HG03558 (cell line): ENCODE results near the gene NOL4L.
"Not testable (repeated sequence)": the region's sequence is repeated elsewhere in the genome, so short reads cannot be mapped to it uniquely, and the experiment has no call there.

Source experiments
- ATAC-seq: cut with Tn5 transposase; IDR thresholded peaks from one replicate; pipeline ENCODE4 v1.9.1; 2021; ENCODE audit warnings: moderate number of reproducible peaks; ENCODE audit not compliant: unreplicated experiment; ENCODE audit errors: extremely low read depth

Gene NOL4L

GRCh38 chr20:32474967-32475811, 109.9 kb downstream of the NOL4L start:
- no peak for ATAC-seq

DNA sequence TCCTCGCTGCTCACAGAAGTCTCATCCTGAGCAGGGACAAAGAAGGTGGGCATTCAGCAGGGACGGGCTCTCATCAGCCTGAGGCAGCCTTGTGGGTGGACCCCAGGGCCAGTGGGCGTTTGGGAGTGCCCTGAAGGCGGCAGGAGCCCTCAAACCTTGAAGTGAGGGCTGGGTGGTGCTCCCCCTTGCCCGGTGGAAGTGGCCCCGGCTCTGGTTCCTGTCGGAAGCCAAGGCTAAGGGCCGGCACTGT, 110.5 kb downstream of the NOL4L start:
- ATAC-seq: no peak

DNA sequence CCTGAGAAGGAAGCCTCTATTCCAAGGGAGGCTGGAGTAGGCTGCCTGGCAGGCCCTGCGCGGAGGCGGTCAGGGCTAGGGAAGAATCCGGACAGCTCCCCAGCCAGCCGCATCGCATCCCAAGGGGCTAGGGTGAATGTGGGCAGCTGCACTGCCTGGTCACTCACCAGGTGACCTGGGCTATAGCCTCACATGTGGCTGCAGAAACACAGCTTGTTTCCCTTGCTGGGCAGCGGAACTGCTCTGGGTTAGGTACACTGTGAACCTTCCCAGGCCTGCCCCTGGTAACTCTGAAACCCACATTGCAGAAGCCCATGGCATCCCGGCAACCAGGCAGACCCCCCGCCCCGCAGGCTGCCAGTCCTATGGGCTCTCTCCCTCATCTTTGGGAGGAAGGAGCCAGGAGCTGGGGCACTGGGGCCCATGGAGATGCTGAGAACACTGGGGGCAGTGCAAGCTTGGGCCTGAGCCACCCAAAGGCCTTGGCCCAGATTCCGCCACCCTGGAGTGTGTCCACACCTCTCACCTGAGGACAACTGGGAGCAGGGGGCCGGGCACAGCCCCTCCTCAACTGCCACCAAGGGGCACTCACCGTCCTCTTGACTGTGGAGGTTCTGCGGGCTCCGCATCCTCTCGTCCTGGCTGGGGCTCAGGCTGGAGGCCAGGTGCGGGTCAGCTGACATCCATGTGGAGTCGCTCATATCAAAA, 111.0 kb downstream of the NOL4L start:
- ATAC-seq: no peak

DNA sequence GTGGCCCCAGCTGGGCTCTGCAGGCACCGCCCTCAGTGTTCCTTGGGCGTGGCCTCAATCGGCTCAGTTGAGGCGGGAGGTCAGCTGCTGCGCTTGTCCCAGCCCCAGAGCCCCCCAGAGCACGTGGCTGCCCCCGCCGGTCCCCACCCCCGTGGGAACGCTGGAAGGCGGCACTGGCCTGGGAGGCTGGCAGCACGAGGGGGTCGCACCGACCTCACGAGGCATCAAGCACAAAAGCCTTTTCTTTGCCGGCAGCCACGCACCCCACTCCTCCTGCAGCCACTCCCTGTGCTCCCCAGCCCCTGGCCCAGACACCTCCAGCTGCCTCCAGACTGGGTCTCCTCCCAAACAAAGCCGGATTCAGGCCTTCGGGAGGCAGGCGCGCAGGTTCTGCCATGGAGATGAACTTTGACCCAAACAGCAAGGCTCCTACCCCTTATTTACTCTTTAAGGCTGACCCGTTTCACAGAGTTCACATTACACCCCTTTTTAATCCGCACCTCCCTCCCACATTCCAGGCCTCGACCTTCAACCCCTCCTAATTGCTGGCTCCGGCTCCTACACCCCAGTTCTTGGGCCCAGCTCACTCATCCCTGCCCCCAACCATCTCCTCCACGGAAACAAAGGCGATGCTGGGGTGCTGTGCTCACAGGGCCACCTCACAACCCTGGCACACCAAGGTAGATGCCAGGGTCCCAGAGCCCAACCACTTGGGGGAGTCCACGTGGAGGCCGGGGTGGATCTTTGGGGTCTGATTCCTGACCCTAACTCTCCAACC, 111.7 kb downstream of the NOL4L start:
- ATAC-seq: no peak

DNA sequence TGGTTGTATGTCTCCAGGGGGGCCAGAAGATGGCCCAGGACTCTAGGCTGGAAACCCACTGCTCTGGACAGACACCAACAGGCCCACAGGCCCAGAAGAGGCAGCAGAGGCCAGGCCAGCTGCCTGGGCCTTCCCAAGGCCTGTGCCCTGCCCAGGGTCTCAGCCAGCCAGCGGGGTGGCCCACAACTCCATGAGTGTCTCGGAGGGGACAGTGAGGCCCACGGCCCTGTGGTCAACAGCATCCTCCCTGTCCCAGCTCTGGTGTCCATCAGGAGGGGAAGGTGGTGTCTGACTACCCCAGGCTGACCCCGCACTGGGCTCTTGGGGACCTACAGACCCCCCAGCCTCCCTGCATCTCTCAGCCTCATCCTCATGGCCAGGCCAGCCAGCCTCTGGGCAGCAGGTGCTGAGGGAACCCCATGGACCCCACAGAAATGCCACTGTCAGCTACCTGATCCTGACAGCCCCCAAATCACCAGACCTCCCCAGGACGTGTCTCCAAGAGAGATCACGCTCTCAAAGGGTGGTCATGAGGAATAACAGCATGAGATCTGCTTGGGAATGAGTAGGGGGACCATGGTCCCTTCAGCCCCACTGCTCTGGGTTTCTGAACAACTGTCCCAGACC, 112.4 kb downstream of the NOL4L start:
- no peak for ATAC-seq

DNA sequence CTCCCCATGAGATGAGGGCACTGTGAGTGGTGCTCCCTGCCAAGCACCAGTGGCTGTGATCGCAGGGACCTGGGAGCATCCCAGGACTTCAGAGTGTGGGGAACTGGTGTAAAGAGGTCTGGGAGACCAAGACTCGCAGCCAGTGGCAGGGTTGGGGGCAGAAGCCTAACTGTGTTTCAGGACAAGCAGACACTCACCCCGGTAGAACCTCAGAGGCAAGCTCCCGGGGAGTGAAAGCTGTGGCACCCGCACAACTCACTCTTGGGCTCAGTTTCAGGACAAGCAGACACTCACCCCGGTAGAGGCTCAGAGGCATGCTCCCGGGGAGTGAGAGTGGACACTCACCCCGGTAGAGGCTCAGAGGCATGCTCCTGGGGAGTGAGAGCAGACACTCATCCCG, 114.2 kb downstream of the NOL4L start:
- ATAC-seq: no peak

DNA sequence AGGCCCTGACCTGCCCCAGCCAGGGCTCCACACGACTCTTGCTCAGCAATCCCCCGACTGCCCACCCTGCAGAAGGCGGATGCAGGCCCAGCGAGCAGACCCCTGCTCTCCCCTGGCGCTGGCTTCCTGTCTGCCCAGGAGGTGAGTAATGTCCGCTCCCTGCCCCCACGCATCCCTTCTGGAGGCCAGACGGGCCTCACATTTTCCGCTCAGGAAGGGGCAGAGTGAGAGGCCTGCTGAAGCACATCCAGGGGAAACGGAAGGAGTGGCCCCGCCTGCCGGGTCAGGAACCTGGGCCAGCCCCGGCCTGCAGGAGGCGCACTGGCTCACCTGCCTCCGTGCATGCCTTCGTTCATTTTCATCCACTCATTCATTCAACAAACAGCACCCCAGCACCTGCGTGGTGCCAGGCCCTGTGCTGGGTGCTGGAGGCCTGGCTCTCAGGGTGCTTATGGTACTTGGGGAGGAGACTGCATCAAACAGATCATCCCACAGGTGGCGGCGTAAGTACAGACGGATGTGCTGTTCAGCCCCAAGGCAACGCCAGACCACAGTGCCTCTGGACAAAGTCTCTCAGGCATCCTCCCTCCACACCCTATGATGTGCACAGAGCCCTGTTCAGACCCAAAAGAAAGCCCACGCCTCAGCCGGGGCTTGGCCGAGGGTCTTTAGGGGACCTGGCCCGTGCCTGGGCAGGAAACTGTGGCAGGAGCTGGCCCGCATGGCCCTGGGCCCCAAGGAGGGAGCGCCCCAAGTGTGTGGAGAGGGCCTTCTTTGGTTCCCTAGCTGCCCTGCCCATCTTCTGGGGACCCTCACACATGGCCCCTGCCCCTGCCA, 114.9 kb downstream of the NOL4L start:
- ATAC-seq: no peak

DNA sequence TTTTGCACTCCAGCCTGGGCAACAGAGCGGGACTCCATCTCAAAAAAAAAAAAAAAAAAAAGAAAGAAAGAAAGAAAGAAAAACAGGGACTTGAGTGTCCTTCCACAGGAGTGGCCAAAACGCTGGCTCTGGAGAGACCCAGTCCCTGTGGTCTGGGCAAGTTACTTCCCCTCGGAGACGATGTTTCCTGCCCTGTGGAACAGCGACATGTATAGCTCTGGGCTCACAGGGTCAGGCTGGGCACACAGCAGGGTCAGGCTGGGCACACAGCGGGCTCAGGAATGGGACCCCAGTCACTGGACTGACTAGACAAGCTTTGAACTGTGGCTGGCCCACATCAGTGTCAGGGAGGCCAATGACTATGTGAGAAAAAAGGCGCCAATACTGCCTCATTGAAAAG, 116.3 kb downstream of the NOL4L start:
- no peak for ATAC-seq

GRCh38 chr20:32468313-32468640, 116.9 kb downstream of the NOL4L start:
- no peak for ATAC-seq

DNA sequence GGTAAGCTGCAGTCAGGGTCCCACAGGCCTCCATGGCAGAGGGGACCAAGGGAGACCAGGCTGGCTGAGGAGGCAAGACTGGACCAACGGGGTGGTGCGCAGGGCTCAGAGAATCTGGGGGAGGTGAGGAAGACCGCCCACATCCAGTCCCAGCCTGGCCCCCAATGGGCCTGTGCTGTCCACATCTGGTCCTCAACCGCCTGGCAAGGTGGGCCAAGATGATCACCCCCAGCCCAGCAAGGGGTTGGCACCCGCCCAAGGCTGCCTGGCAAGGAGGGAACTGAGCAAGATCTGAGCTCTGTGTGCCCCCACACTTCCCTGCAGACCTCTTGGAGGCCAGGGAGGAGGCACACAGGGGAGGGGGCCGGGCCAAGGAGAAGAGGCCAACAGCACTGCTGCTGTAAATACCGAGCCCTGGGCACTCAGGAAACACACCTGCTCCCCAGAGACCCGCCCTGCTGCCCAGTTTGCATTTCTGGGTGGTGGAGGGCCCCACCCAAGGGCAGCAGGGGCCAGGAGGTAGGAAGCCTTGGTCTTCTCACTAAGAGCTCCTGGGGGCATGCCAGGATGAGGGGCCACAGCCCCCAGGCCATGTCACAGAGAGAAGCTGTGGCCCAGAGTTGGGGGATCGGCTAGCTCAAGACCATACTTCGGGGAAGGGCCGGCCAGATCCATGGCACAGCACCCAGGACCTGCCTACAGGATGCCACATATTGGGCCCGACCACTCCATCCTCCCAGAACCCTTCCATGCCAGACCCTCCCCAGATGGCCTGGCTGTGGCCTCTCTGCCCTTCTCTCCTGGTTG, 117.4 kb downstream of the NOL4L start:
- ATAC-seq: no peak

GRCh38 chr20:32466739-32467505, 118.2 kb downstream of the NOL4L start:
- no peak for ATAC-seq

GRCh38 chr20:32465901-32466675, 119.0 kb downstream of the NOL4L start:
- ATAC-seq: not testable (repeated sequence)

DNA sequence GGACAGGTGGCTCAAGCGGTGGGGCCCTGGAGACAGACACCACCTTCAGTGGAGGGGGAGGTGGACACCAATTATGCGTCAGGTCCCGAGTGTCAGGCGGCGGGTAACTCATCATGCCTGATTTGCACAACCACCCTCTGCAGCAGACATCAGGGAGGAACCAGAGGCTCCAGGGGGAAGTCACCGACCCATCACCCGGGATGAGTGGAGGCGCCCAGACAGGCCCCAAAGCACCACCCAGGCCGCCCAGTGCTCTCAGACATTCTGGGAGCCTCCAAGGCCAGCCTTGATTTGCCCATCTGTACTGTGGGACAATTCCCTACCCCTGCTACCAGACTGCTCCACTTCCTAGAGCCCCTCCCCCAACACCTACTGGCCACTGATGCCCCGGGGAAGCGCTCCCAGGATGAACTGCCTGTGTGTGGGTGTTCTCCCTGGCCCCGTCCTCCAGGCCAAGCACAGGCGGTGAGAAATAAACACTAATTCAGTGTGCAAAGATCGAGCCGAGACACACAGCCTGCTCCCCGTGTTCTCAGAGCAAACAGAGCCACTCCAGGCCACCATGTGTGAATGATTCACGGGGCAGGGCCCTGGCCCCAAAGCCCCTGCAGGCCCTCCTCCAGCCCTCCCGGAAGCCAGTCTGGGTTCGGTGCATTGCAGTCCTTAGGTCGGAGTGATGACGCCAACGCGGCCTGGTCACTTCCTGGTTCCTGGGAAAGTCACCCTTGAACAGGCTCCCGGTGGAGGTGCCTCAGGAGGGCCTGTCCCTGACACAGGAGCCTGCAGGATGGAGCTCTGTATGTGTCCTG, 119.8 kb downstream of the NOL4L start:
- no peak for ATAC-seq

DNA sequence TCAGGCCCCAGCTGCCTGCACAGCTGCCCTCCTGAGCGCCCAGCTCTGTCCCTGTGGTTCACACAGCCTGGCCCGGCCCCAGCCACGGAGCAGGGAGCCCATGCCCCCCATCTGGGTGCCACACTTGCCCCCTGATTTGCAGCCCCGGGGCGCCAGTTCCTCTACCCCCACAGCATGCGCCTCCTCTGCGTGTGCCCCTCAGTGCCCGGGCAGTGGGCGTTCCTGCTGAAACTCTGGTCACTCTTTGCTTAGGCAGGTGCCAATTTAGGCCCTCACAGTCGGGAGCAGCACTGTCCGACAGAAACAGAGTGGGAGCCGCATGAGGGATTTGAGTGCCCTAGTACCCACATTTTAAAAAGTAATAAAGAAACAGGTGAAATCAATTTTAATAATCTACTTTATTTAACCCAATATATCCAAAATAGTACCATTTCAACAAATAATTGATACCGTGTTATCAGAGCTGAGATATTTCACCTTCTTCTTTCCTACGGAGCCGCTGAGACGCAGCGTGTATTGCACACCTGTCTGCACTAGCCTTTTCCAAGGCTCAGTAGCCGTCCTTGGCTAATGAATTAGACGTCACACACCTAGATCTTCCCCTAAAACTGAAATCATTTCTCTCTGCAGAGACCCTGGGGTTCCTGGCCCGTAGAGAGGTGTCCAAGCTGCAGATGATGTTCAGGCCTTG, 120.6 kb downstream of the NOL4L start:
- ATAC-seq: no peak

GRCh38 chr20:32463642-32464400, 121.3 kb downstream of the NOL4L start:
- ATAC-seq: no peak
